Mucosa of stomach (tissue), 1 donor: ENCODE data around the gene CACNA1G.

Source experiments
- H3K27me3 ChIP-seq: one replicate; pipeline ENCODE4 v1.7.0; 2013; ENCODE audit warnings: mild to moderate bottlenecking, low read length; ENCODE audit not compliant: control insufficient read depth, insufficient read depth
- H3K36me3 ChIP-seq: one replicate; pipeline ENCODE4 v1.7.0; 2013; ENCODE audit warnings: low read length; ENCODE audit not compliant: control insufficient read depth, insufficient read depth
- H3K4me1 ChIP-seq: one replicate; pipeline ENCODE4 v1.7.0; 2013; ENCODE audit warnings: mild to moderate bottlenecking, low read length; ENCODE audit not compliant: control insufficient read depth, insufficient read depth
- H3K4me3 ChIP-seq: one replicate; pipeline ENCODE4 v1.7.0; 2013; ENCODE audit warnings: low read length
- H3K9ac ChIP-seq: one replicate; pipeline ENCODE4 v1.7.0; 2013; ENCODE audit warnings: mild to moderate bottlenecking, low read length, moderate library complexity
- H3K9me3 ChIP-seq: one replicate; pipeline ENCODE4 v1.7.0; 2013; ENCODE audit warnings: mild to moderate bottlenecking, low read length, moderate library complexity; ENCODE audit not compliant: control insufficient read depth
- donor health status: Pancreatic carcinoma.

CACNA1G gene

DNA sequence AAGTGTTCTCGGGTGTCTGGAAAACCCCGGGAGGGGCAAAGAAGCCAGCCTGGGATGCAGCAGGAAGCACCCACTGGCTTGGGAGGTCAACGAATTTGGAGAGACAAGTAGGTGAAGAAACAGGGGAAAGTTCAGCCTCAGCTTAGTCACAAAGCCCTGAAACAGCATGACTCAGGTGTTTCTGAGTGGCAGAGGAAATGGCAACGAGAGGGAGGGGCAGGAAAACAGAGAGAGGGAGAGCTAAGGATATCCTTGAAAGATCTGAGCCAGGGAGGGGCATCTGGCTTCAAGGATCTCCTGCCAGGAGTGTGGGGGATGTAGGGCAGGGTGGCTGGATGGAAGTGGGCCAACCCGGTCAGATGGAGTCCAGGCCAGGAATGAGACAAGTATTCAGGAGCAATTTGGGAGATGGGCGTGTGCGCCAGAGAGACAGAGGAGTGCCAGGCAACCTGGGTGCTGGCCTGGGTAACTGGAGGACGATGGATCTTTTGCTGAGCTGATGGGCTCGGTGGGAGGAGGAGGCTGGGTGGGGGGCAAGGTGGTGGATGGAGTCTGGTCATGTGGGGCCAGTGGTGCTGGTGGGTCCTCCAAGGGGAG, 101.4 kb downstream of the CACNA1G start:
- H3K4me1 ChIP-seq = peaks cover 61% of the 10 kb centered on the region
- no peaks in the 10 kb centered on the region for H3K9me3 ChIP-seq
- no peaks in the 10 kb centered on the region for H3K27me3 ChIP-seq
- peak overlapping the region; percentile 8 for H3K9ac ChIP-seq
- H3K36me3 ChIP-seq = peaks cover 12% of the 10 kb centered on the region
- no peak overlapping the region for H3K4me3 ChIP-seq

DNA sequence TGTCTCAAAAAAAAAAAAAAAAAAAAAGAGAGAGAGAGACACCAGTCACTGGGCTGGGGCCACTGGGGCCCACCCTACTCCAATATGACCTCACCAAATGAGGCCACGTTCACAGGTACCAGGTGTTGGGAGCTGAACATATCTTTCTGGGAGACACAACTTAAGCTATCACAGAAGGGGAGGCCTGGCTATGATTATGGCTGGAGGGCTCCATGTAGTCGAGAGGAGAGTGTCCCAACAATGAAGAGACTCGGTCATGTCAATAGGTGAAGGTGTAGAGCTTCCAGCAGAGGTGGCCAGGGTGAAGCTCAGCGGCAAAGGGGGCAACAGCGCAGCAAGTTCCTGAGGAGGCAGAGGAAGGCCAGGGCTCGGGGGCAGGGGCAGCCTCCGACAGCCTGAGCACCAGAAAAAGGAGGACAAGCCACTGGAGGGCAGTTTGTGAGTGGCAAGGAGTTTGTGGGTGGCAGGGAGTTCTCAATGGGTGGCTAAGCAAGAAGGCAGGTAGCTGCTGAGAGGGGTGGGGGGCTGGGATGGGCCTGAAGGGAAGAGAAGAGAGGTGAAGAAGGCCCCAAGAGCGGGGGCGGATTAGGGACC, 102.2 kb downstream of the CACNA1G start:
- Histone ChIP-seq H3K9me3 (no peaks in the 10 kb centered on the region), H3K9ac (no peak overlapping the region), H3K4me1 (peaks cover 55% of the 10 kb centered on the region), H3K4me3 (no peak overlapping the region), H3K27me3 (no peaks in the 10 kb centered on the region), H3K36me3 (peaks cover 5% of the 10 kb centered on the region)

DNA sequence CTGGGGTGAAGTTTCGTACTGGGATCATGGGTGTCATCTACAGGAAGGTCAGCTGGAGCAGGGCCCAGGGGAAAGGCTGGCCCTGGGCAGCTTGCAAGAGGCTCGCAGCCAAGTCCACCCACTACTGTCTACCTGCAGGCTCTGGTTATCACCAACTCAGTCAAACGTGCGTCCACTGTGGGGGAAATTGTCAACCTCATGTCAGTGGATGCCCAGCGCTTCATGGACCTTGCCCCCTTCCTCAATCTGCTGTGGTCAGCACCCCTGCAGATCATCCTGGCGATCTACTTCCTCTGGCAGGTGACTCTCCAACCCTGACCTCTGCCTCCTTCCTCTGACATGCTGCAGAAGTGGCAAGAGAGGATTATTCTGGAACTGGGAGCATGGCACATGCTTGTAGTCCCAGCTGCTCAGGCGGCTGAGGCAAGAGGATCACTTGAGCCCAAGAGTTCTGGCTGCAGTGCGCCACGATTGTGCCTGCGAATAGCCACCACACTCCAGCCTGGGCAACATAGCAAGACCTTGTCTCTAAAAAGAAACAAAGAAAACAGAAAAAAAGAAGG, 103.4 kb downstream of the CACNA1G start:
- no peak overlapping the region for H3K4me3 ChIP-seq
- H3K27me3 ChIP-seq = no peaks in the 10 kb centered on the region
- peaks cover 5% of the 10 kb centered on the region for H3K36me3 ChIP-seq
- no peak overlapping the region for H3K9ac ChIP-seq
- H3K9me3 ChIP-seq = no peaks in the 10 kb centered on the region
- peaks cover 50% of the 10 kb centered on the region for H3K4me1 ChIP-seq

DNA sequence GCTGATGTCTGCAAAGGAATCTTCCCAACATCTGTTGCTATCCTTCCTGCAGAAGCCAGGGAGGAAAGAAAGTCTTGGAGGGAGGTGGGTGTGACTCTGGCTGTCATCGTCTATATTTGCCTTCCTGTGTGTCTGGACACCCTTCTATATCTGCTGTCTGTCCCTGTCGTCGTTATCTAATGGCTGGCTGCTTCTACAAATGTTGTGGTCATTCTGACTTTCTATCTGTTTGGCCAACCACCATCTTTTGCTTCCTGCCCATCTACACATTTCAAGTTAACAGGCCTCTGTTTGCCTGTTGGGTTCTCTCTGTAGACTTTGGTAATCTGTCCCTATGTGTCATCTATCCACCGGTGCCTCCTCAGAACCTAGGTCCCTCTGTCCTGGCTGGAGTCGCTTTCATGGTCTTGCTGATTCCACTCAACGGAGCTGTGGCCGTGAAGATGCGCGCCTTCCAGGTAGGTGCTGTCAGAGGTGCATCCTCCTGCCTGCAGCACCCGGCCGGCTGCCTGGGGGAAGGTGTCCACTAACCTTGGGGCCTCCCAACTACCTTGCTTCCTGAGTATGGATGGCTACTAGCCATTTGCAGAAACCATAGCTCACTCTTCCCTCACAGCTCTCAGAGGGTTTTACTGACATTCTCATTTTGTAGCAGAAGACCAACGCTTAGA, 104.4 kb downstream of the CACNA1G start:
- no peak overlapping the region for H3K4me3 ChIP-seq
- H3K4me1 ChIP-seq = peaks cover 40% of the 10 kb centered on the region
- H3K9me3 ChIP-seq = no peaks in the 10 kb centered on the region
- H3K9ac ChIP-seq = no peak overlapping the region
- no peaks in the 10 kb centered on the region for H3K36me3 ChIP-seq
- H3K27me3 ChIP-seq = no peaks in the 10 kb centered on the region

DNA sequence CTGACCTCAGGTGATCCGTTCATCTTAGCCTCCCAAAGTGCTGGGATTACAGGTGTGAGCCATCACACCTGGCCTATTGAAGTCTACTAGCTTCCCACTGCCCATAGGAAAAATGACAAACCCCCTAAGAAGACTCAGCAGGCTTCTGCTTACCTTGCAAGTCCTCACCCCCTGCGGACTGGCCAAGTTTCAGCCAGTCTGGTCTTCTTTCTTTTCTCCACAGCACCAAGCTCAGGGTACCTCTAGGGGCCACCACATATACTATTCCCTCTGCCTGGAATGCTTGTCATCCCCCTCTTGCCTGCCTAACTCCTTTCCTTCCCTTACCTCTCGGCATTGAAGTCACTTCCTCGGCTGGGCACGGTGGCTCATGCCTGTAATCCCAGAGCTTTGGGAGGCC, 105.3 kb downstream of the CACNA1G start:
- Histone ChIP-seq H3K4me1 (peaks cover 30% of the 10 kb centered on the region), H3K9me3 (no peaks in the 10 kb centered on the region), H3K36me3 (no peaks in the 10 kb centered on the region)

DNA sequence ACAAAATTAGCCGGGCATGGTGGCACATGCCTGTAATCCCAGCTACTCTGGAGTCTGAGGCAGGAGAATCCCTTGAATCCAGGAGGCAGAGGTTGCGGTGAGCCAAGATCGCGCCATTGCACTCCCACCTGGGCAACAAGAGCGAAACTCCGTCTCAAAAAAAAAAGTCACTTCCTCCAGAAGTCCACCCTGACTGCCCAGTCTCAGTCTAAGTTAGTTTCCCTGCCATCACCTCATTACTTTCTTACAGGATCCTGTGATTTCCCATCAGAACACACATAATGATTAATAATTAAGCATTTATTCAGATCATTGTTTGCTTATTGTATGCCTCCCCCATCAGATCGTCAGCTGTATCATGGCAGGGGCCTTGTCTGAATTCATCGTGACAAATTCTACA, 105.8 kb downstream of the CACNA1G start:
- no peak overlapping the region for H3K9ac ChIP-seq
- H3K36me3 ChIP-seq = no peaks in the 10 kb centered on the region
- H3K27me3 ChIP-seq = no peaks in the 10 kb centered on the region
- H3K4me1 ChIP-seq = peaks cover 26% of the 10 kb centered on the region
- H3K4me3 ChIP-seq = no peak overlapping the region
- no peaks in the 10 kb centered on the region for H3K9me3 ChIP-seq

More for the DNA sequence above, 105.3 kb downstream of the CACNA1G start:
- no peaks in the 10 kb centered on the region for H3K27me3 ChIP-seq
- H3K9ac ChIP-seq = no peak overlapping the region
- no peak overlapping the region for H3K4me3 ChIP-seq

- Histone ChIP-seq H3K4me3 (no peak overlapping the region), H3K36me3 (no peaks in the 10 kb centered on the region), H3K9me3 (no peaks in the 10 kb centered on the region), H3K9ac (no peak overlapping the region), H3K27me3 (no peaks in the 10 kb centered on the region), H3K4me1 (peaks cover 14% of the 10 kb centered on the region)
Observed at GRCh38 chr17:50667259-50668024, 106.9 kb downstream of the CACNA1G start.

DNA sequence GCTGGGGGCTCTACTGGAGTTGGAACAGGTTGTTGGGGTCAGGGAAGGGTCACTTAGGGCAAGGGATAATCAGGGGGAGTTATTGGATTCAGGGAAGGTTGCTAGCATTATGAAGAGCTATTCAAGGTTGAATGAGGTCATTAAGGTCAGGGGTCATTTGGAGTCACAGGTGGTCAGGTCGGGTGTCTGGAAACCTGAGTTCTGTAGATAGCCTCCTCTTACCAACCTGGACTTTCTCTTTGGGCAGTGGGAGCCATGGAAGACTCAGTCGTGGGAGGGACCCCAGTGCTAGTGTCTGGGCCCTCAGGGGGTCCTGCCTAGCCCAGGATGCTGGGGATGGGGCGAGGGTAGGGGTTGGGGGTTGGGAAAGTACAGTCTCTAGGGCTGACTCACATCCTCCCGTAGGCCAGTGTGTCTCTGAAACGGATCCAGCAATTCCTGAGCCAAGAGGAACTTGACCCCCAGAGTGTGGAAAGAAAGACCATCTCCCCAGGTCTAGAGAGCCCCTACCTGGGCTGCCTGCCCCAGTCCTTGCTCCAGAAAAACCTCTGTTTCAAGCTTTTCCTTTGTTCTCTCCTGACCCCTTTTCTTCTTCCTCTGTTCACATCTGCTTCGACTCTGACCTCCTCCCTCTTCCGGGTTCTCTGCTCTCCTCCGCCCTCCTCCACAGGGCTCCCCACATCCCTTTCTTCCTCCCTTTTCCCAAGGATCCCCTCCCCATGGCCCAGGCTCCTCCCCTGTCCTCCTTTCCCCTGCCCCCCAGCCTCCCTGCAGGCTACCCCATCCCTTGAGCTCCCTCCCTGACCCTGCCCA, 107.7 kb downstream of the CACNA1G start:
- Histone ChIP-seq H3K9ac (no peak overlapping the region), H3K27me3 (no peaks in the 10 kb centered on the region), H3K36me3 (peaks cover 2% of the 10 kb centered on the region), H3K9me3 (no peaks in the 10 kb centered on the region), H3K4me3 (no peak overlapping the region), H3K4me1 (peaks cover 13% of the 10 kb centered on the region)

GRCh38 chr17:50668838-50669581, 108.5 kb downstream of the CACNA1G start:
- Histone ChIP-seq H3K9ac (no peak overlapping the region), H3K27me3 (no peaks in the 10 kb centered on the region), H3K36me3 (peaks cover 6% of the 10 kb centered on the region), H3K9me3 (no peaks in the 10 kb centered on the region), H3K4me1 (peaks cover 15% of the 10 kb centered on the region), H3K4me3 (no peak overlapping the region)

GRCh38 chr17:50672071-50672470, 111.6 kb downstream of the CACNA1G start:
- Histone ChIP-seq H3K4me3 (no peak overlapping the region), H3K9ac (no peak overlapping the region), H3K9me3 (no peaks in the 10 kb centered on the region), H3K4me1 (peaks cover 30% of the 10 kb centered on the region), H3K36me3 (peaks cover 10% of the 10 kb centered on the region), H3K27me3 (no peaks in the 10 kb centered on the region)
